Endothelial cell (in vitro differentiated cells): ENCODE measurements around the gene FCHO2. TPM values are rescaled to one million over a fixed set of nuclear protein-coding genes. Genes with fewer than 3 reads are reported as not detected.
"Not testable (repeated sequence)": the region's sequence is repeated elsewhere in the genome, so short reads cannot be mapped to it uniquely, and the experiment has no call there.

ENCODE experiments used
- DNase-seq: peaks from one replicate; pipeline ENCODE4 v3.0.0; 2021; ENCODE audit warnings: low spot score
- H3K27ac Mint-ChIP-seq: one replicate; pipeline ENCODE4 v1.8.0; 2021; ENCODE audit warnings: mixed read lengths, inconsistent platforms; ENCODE audit not compliant: unreplicated experiment
- H3K27me3 Mint-ChIP-seq: one replicate; pipeline ENCODE4 v1.8.0; 2021; ENCODE audit warnings: mild to moderate bottlenecking, moderate library complexity, mixed read lengths, inconsistent platforms; ENCODE audit not compliant: unreplicated experiment
- H3K36me3 Mint-ChIP-seq: one replicate; pipeline ENCODE4 v1.8.0; 2021; ENCODE audit warnings: mild to moderate bottlenecking, low read depth, mixed read lengths, inconsistent platforms; ENCODE audit not compliant: unreplicated experiment
- H3K4me1 Mint-ChIP-seq: one replicate; pipeline ENCODE4 v1.8.0; 2021; ENCODE audit warnings: mild to moderate bottlenecking, mixed read lengths, inconsistent platforms; ENCODE audit not compliant: unreplicated experiment
- H3K4me3 Mint-ChIP-seq: one replicate; pipeline ENCODE4 v1.8.0; 2021; ENCODE audit warnings: mild to moderate bottlenecking, mixed read lengths, inconsistent platforms; ENCODE audit not compliant: unreplicated experiment
- H3K9me3 Mint-ChIP-seq: one replicate; pipeline ENCODE4 v1.8.0; 2021; ENCODE audit warnings: mixed read lengths, inconsistent platforms; ENCODE audit not compliant: unreplicated experiment
- CTCF ChIP-seq: fragments of 200-600 bp; sonication (generic); IDR thresholded peaks from one replicate; pipeline ENCODE4 v1.5.0; 2021; ENCODE audit warnings: antibody characterized with exemption; ENCODE audit not compliant: unreplicated experiment
- total RNA-seq: library from RNA; stranded (reverse); fragmentation: NEBNext Ultra II Directional; extraction: Animal tissue kit (Norgen Biotek cat#: 25700); gene quantifications from one replicate; pipeline ENCODE4 v1.2.1, GENCODE V29; 2021; ENCODE audit not compliant: unreplicated experiment

Gene FCHO2
- total RNA-seq, 1 donor from 2014 or later, result 41.9 TPM

- H3K9me3 Mint-ChIP-seq, result no peaks in the 10 kb centered on the region
- H3K27me3 Mint-ChIP-seq, result peaks cover 6% of the 10 kb centered on the region
- peak; percentile 56 for DNase-seq
- peaks cover 5% of the 10 kb centered on the region for H3K36me3 Mint-ChIP-seq
- peak overlapping the region; percentile 97 for H3K27ac Mint-ChIP-seq
- H3K4me1 Mint-ChIP-seq, result peaks cover 44% of the 10 kb centered on the region
- peak overlapping the region; percentile 99 for H3K4me3 Mint-ChIP-seq
- no peak for TF ChIP-seq CTCF
These were observed 691 bp downstream of the FCHO2 start for GRCh38 chr5:72956324-72957140.

DNA sequence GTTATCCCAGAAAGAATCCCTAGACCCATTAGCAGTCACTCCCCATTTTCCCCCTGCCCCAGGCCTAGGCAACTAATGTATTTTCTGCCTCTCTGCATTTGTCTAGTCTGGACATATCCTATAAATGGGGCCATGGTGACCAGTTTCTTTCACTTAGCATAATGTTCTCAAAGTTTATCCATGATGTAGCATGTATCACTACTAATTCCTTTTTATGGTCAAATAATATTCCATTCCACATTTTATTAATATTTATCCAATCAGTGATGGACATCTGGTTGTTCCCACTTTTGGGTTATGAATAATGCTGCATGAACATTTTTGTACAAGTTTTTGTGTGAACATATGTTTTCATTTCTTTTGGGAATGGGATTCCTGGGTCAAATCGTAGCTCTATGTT, 1.5 kb downstream of the FCHO2 start:
- H3K27ac Mint-ChIP-seq, result peak overlapping the region; percentile 97
- H3K4me3 Mint-ChIP-seq, result peak overlapping the region; percentile 99
- no peak for TF ChIP-seq CTCF
- DNase-seq, result no peak
- peaks cover 44% of the 10 kb centered on the region for H3K4me1 Mint-ChIP-seq
- peaks cover 6% of the 10 kb centered on the region for H3K27me3 Mint-ChIP-seq
- no peaks in the 10 kb centered on the region for H3K9me3 Mint-ChIP-seq
- H3K36me3 Mint-ChIP-seq, result peaks cover 5% of the 10 kb centered on the region

DNA sequence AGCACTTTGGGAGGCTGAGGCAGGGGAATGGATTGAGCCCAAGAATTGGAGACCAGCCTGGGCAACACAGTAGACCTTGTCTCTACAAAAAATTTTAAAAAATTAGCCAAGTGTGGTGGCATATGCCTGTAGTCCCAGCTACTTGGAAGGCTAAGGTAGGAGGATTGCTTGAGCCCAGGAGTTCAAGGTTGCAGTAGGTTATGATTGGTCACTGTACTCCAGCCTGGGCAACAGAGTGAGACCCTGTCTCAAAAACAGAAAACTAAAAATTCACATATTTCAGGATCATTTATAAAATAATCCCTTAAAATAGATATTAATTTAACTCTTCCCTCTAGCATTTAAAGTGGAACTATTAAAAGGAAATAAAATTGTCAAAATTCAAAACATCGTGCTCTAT, 3.4 kb downstream of the FCHO2 start:
- Mint-ChIP-seq H3K27me3 (peaks cover 6% of the 10 kb centered on the region), H3K27ac (no peak overlapping the region), H3K4me3 (no peak overlapping the region), H3K9me3 (no peaks in the 10 kb centered on the region), H3K36me3 (peaks cover 5% of the 10 kb centered on the region), H3K4me1 (peaks cover 36% of the 10 kb centered on the region)
- TF ChIP-seq CTCF, result no peak
- DNase-seq, result no peak

GRCh38 chr5:72974481-72974880, 18.6 kb downstream of the FCHO2 start:
- not testable (repeated sequence) for H3K27ac Mint-ChIP-seq, H3K27me3 Mint-ChIP-seq, H3K9me3 Mint-ChIP-seq, H3K4me3 Mint-ChIP-seq, DNase-seq, H3K4me1 Mint-ChIP-seq
- peaks cover 18% of the 10 kb centered on the region for H3K36me3 Mint-ChIP-seq

DNA sequence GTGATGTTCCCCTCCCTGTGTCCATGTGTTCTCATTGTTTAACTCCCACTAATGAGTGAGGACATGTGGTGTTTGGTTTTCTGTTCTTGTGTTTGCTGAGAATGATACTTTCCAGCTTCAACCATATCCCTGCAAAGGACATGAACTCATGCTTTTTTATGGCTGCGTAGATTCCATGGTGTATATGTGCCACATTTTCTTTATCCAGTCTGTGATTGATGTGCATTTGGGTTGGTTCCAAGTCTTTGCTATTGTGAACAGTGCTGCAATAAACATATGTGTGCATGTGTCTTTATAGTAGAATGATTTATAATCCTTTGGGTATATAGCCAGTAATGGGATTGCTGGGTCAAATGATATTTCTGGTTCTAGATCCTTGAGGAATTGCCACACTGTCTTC, 21.0 kb downstream of the FCHO2 start:
- not testable (repeated sequence) for H3K27ac Mint-ChIP-seq, H3K27me3 Mint-ChIP-seq, H3K36me3 Mint-ChIP-seq, H3K9me3 Mint-ChIP-seq, H3K4me1 Mint-ChIP-seq, DNase-seq
- H3K4me3 Mint-ChIP-seq, result peak overlapping the region; percentile 25

GRCh38 chr5:72985719-72986118, 29.9 kb downstream of the FCHO2 start:
- DNase-seq, result no peak
- H3K27ac Mint-ChIP-seq, result no peak overlapping the region
- no peaks in the 10 kb centered on the region for H3K27me3 Mint-ChIP-seq
- peaks cover 3% of the 10 kb centered on the region for H3K4me1 Mint-ChIP-seq
- no peak for TF ChIP-seq CTCF
- H3K36me3 Mint-ChIP-seq, result peaks cover 5% of the 10 kb centered on the region
- H3K9me3 Mint-ChIP-seq, result no peaks in the 10 kb centered on the region
- H3K4me3 Mint-ChIP-seq, result no peak overlapping the region
